GM18873 (cell line): ENCODE results near the gene CORO6.

Experiments
- ATAC-seq: cut with Tn5 transposase; IDR thresholded peaks from one replicate; pipeline ENCODE4 v1.9.1; 2021; ENCODE audit warnings: mild to moderate bottlenecking, moderate library complexity, moderate number of reproducible peaks; ENCODE audit not compliant: unreplicated experiment, low FRiP score

Gene CORO6

DNA sequence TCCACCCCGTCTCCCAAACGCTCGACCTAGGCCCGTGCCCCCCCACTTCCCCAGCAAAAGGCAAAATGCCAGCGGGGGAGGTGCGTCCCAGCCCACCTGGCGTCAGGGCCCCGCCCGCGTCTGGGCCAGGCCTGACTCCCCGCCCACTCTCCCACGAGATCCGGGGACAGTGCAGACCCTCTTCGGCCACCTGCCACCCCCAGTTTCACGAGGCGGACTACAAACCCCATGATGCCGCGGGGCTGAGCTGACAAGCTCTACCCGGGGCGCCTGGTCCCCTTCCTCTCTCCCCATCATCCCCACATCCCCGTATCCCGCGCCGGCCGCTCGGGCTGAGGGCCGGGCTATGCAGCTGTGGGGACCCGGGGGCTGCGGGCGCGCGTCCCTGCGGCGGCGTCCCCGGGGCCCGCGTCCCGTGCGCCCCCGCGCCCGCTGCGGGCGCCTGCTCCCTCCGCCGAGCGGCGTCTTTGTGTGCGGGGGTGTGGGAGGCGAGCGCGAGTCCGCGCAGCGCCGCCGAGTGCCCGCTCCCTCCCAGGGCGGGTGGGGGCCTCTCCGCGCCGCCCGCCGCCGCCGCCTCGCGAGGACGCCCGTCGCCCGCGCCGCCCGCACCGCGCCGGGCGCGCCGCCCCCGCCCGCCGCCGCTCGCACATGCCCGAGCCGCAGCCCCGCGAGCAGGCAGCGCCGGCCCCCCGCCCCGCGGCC lies 29.7 kb downstream of the CORO6 start, which contains the start of gene ANKRD13B:
TSS of gene ANKRD13B (plus strand) at position 283 of the 702 bp plus-strand sequence. CDS start 490 bp downstream, outside the sequence.
- no peak for ATAC-seq

DNA sequence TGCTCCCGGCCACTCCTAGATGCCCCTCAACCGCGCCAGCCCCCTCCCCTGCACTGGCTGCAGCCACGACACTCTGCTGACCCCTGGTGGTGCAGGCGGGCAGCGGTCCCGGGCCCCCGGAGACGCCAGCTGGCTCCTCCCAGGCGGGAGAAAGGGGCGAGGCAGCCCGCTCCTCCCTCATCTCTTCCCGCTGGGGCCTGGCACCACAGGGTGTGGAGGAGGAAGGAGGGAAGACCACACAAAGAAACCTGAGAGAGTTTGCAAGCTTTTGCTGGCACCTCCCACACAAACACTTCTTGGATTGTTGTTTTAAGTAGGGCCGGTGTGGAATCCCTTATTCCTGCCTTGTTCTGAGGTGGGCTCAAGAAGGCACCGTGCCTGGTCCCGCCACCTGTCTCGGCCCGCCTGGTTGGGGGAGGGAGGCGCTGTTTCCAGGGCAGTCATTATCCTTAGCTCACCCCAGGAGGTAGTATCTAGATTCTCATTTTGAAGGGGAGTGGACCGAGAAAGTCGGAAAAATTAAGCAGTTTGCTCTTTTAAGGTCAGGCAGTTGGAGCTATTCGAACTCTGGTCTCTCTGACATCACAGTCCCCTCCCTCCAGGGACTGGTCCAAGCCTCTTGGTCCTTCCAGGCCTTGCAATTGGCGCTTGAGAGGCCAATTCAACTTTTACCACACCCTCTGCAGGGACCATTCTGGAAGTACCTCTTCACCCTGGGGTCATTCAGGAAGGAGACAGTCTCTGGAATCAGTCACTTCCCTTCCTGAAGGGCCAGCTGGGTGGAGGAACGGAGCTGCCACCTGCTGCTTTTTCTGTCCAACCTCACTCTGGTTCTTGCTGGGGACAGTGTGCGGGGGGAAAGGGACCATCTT lies 30.7 kb downstream of the CORO6 start:
- ATAC-seq: no peak

DNA sequence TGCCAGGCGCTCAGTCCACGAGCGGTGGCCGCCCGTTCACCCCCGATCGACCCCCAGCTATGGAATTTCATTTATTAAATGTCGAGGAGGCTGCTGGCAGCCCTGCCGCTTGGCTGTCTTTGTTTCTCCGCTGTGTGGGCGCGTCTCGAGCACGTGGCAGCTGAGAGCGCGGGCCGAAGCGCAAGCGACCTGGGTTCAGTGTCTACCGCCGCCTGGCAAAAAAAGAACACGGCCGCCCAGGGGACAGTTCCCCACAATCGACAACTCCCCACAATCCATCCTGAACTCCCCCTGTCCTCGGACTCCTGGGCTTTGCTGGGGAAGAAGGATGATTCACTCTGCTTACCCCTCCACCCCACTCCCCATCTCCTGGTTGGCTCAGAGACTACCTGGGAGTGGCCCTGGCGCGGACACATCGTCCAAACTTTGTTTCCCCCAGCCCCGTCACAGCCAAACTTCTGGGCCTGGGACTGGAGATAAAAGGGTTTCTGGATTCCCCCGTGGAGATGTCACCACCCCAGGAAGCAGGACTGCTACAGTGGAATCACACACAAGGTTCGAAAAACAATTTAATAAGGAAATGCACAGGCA lies 31.5 kb downstream of the CORO6 start:
- no peak for ATAC-seq

DNA sequence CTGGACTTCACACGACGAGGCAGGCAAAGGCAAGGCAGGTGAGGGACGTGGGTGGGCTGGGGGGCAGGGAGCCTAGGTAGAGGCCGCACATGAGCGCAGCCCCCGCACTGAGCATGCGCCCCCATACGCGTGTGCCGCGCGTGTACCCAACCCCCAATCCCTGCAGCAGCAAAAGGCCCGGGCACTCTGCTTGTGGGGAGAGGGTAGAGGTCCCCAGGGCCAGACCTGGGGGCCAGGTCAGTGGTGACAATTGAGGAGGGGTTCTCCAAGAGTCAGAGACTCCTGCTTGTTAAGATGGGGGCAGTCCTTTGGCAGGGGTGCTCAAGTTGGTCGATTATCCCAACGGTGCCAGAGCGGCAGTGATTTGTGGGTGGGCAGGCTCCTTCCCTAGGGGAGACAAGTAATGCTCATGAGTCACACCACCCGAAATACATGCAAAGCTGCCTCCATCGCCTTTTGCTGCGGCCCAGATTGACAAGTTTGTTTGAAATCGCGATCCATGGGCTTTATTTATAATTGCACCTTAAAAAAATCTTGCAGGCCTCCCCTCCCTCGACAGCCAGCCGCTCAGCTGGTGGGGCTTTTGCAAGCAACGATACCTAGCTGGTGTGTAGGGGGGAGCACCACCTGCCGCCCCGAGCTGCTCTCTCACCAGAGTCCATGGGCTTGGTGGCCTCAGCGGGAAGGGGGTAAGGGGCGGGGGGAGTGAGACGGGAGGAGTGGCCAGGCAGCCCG lies 32.1 kb downstream of the CORO6 start:
- no peak for ATAC-seq

DNA sequence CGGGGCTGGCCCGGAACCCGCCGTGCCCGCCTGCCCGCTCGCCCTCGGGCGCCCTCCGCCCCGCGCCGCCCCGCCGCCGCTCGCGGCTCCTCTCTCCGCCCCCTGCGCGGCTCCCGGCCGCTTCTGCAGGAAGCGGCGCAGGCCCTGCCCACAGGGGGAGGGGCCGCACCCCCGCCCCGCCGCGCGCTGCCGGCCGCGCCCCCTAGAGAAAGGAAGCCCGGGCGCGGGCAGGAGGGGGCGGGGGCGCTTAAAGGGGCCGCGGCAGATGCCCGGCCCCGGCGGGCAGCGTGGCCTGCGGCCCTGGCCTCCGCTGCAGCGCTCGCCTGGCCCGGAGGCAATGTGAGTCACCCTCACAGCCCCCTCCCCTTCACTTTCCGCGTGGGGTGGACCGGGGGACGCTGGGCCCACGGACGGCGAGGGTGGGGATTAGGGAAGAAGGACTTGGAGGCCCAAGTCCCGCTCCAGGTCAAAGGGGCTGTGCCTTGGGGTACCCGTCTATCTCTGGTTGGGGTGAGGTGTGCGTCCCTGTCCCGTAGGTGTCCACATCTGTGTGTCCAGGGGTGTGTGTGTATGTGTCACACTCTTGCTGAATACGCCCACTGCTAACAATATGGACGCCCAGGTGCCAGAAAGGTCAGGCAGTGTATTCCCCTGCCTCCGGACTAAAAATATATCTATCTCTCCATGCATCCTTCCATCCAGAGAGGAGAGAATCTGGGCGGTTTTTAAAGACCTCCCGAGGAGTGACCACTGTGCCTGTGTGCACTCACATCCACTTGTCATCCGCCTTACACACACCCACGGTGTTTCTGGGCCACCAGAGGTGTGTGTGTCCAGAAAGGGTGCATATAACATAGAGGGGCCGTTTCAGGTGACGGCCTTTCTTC lies 32.9 kb downstream of the CORO6 start, which contains the start of gene GIT1:
TSS of gene GIT1 (minus strand) at position 125 of the 887 bp plus-strand sequence. CDS start 270 bp downstream, outside the sequence.
- no peak for ATAC-seq

DNA sequence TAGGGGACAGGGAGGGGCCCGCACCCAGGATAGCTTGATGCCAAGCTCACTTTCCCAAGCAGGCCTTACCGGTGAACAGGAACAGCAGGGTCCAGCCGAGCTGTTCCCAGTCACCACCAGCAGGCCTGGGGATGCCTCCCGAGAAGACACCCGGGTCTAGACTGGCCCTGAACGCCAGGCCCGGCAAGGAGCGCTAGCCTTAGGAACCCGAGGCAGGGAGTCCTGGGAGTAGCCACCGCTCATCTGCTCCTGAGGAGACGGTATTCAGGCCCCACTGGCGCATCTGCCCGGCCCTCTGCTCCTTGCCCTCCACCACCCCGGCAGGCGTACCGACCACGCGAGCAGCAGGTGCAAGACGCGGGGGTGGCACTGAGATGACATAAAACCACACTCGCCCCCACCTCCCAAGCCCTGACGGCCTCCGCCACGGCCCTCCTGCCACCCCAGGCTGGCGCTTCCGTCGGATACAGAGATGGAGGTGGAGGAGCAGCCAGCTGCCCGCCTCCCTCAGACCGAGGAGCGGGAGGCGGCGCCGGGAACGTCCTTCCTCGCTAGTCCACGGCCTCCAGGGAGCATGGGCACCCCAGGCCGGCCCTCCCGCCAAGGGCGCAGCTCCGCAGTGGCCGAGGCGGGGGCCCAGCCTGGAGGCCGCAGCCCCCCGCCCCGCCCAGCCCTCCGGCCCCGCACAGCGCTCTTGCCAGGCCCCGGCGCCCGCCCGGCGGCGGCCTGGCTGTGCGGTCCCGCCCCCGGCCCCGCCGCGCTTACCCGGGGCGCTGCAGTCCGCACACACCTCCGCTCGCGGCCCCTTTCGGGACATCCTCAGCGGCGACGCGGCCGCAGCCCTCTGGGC lies 33.9 kb downstream of the CORO6 start:
- no peak for ATAC-seq

DNA sequence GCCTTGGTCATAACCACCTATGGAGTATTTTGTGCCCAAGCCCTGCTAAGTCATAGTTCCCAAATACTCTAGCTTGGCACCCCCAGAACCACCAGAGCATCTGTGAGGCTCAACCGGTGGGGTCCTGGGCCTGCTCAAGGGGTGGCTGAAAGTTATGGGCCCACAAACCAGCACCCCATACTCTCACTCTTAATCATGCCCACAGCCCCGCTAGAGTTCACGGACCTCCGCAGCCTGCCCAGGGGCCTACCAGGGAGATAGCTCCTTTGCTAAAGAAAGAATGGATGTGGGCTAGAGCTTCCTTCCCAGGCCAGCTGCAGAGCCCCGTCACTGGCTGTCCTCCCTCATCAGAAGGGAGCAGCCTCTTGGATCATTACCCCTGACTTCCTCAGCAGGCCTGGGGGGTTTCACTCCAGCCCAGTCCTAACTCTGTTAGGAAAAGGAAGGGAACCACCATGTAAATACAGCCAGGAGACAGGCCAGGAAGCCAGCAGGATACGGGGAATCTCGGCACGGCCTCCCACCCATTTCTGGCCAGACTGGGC lies 34.6 kb downstream of the CORO6 start:
- ATAC-seq: no peak

DNA sequence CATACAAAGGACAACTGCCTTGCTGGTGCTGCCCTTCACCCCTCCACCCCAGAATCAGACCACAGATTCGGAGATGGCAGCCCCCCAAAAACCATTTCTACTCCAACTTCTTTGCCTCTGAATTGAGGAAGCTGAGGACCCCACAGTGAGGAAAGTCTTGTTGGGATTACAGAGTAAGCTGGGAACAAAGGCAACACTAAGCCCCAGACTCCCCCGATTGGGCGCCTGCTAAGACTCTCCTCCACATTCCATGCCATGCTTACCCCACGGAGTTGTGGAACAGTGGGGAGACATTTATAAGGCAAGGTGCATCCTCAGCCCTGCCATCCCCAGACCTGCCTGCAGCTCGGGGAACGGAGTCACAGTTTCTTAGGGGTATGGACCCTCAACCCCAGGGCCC lies 35.1 kb downstream of the CORO6 start:
- ATAC-seq: no peak

DNA sequence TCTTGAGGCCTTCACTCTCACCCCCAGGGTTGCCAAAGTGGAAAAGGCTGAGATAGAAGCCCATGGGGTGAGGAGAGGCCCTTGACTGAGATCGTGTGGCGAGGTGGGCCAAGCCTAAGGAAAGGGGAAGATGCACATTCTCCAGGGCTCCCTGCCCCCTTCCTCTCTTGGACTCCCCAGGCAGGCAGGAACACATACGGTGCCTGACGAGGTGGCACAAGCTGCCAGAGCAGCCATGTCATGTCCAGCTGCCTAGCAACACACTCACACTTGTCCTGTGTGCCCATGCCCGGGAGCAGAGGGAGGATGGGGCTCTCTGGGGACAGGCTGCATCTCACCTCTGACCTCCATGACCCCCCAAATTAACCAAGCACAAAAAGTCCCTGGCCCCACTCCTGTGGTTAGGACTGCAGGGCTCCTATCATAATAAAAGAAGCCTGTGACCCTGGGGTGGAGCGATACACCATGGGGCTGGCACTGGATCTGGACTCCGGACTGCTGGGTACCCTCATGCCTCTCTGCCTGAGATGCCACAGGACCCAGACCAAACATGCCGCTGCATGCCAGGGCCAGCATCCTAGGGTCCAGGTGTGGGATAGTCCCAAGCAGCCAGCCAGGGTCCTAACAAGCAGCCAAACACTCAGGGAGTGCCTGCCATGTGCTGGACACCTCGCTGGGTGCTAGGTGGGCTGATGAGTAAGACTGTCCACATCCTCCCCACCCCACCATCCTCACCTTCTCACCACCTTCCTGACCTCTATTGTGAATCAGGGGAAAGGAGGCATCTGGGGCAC lies 35.8 kb downstream of the CORO6 start:
- ATAC-seq: no peak

DNA sequence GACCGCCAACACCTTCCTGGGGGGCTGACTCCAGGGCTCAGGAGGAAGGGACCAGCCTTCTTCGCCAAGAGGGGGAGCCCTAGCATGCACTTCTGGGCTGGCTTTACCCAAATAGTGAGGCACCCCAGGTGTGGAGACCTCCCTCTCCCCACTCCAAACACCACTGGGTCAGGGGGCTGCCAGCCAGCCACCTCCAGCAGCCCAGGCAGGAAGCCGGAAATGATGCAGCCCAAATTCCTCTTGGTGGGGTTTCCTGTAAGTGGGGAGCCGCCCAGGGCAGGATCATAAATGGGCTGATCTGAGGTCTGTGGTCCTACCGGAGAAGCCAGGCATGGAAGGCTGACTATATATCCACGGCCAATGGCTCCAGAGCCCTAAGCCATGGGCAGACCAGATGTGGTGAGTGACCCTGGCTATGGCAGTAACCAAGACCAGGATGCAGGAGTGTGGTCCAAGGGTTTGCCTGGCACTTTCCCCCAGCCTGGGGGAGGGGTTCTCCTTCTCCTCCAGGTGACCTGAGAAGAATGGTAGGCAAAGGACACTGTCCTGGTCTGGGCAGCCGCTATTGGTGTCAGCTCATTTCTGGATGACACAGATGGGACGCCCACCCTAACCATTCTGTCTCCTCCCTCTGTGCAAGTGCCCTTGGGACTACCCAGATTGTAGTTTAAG lies 37.5 kb downstream of the CORO6 start:
- ATAC-seq: no peak

DNA sequence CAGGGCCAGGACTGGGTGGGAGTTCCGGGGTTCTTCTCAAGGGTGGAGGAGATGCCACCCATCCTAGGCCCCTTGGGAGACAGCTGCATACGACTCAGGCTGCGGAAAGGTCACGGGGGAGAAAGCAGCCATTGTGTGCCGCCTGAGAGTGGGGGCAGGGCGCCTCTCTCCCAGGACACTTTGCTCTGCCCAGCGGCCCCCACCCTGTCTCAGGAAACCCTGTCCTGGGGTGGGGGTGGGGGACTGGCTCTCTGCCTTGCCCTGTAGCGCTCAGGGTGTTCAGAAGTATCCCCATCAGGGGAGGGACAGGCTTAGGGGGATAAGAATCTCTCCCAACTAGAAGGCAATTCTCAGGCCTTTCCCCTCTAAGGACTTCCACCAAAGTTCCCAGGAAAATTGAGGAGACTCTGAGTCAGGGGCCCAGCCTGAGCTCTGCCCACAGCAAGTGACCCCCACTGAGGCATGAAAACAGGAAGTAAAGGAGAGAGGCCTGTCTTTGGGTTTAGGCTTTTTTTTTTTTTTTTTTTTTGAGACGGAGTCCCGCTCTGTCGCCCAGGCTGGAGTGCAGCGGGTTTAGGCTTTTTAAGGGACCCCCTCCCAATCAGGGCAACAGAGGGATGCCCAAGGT lies 38.1 kb downstream of the CORO6 start:
- ATAC-seq: no peak

DNA sequence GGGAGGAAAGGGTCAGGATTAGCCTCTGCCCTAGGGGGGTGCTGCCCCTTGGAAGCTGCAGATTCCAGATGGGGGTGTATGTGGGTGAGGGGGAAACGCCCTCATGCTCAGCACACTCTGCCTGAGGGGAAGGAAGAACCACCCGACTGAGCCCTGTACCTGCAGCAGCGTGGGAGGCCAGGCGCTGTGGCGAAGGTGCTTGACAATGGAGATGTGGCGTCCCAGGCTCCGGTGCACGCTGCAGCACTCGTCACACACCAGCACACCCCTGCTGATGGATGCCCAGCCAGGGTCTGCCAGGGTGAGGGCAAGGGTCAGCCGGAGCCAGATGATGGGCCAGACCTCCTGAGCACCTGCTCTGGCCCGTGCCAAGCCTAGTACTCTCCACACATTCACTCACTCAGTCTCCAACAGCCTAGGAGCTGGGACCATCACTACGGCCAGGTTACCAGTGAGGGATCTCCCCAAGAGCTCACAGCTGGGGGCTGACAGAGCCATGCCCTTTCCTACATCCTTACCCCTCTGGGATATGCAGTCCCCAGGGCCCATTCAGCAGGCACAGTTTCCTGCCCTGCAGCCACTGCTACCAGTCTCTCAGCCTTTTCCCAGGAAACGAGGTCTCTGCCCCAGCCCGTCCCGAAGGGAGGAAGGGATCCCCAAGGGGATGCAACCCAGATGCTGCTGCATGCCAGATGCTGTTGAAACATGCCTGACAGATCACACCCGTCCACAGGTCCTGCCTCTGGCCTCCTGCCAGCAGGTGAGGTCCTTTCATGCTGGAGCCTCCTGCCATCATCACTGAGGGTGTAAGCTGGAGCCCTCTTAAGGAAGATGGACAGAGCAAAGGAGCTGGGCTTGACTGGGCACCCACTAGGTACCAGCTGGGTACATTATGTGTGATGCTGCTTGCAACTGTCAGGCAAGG lies 39.1 kb downstream of the CORO6 start:
- no peak for ATAC-seq

DNA sequence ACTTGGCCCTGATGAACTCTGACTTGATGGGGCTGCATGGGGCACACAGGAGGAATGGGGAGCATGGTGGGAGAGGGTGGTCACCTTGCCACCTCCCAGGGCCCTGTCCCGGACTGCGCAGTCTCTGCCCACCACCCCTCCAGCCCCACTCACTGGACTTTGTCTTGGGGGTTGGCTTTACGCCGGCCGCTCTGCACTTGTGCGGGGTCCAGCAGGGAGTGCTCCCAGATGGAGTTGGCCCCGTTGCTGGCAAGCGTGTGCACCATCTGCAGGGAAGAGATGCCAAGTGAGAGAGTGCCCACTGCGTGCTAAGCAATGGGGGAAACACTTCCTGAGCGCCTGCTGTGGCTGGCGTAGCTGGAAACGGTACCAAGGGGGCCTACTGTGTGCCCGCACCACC lies 39.9 kb downstream of the CORO6 start:
- ATAC-seq: no peak

DNA sequence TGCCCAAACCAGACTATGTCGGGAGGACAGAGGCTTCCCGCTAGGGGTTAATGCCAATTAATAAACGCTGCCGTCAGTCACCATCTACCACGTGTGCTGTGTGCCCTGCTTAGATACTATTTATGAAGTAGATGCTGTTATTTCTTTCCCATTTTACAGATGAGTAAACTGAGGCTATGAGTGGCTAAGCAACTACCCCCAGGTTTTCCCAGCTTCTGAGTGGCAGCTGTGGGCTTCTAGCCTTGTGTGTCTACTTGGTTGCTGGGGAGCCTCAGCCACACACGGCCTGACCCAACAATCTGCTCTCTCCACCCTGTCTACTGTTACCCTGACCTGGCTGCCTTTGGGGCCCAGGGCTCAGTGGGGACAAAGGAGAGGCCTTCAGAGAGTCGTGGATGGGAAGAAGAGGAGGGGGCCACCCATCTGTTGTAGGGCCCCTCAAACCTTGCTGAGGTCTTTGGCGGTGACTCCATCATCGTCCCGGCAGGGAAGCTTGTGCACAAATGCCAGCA lies 40.4 kb downstream of the CORO6 start:
- no peak for ATAC-seq

DNA sequence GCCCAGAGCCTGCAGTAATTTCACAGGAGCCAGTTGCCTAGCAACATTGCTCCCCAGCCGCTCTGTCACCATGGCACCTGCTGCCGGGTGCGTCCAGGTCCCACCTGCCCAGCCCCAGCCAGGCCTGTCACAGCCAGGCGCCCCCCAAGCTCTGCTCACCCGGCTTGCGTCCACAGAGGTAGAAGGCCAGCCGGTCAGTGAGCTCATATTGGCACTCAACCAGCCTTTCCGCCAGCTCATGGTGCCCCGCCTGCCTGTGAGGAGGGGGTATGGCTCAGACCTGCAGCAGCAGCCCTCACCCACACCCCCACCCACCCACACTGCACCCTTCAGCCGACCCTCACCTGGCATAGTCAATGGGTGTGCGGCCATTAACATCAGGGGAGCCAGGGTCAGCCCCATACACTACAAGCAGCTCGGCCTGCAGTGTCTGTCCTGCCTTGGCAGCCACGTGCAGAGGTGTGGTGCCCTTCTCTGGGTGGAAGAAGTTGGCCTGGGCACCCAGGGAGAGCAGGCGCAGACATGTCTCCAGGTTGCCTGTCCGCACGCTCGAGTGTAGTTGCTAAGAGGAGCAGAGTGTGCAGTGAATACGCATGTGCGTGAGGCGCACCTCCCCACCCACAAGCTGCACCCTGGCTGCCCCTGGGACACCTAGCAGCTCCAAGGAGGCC lies 41.0 kb downstream of the CORO6 start:
- no peak for ATAC-seq
